Breast epithelium (tissue), 4 donors: ENCODE measurements around the gene IL13. TPM values are rescaled to one million over a fixed set of nuclear protein-coding genes. Genes with fewer than 3 reads are reported as not detected.

Experiments
- DNase-seq, 2 donors: peaks; one replicate each; pipeline ENCODE4 v3.0.0-alpha.2; 2019; ENCODE audit warnings: low spot score in 2 of 2
- H3K27ac ChIP-seq, 2 donors: fragments of 200-600 bp; sonication (generic) in 1 of 2; one replicate each; pipeline ENCODE4 v1.5.1; 2016 to 2019; ENCODE audit warnings: mild to moderate bottlenecking in 1 of 2
- H3K27me3 ChIP-seq, 2 donors: fragments of 200-600 bp; sonication (generic) in 1 of 2; one replicate each; pipeline versions ENCODE4 v1.5.1 to v1.6.0; 2017 to 2019; ENCODE audit warnings: control low read depth in 1 of 2, mild to moderate bottlenecking in 1 of 2
- H3K36me3 ChIP-seq: fragments of 200-600 bp; one replicate; pipeline ENCODE4 v1.5.1; 2019
- H3K4me1 ChIP-seq, 2 donors: fragments of 200-600 bp; sonication (generic); one replicate each; pipeline ENCODE4 v1.5.1; 2016 to 2019; ENCODE audit warnings: control low read depth in 1 of 2
- H3K4me3 ChIP-seq, 3 donors: fragments of 200-600 bp; sonication (generic); 1 replicate in 2 of 3; 2 replicates in 1 of 3; pipeline ENCODE4 v1.5.1; 2016 to 2019; ENCODE audit warnings: mild to moderate bottlenecking in 3 of 3, moderate library complexity in 2 of 3
- H3K9me3 ChIP-seq, 2 donors: fragments of 200-600 bp; sonication (generic) in 1 of 2; one replicate each; pipeline ENCODE4 v1.5.1; 2016 to 2019; ENCODE audit warnings: control low read depth in 1 of 2
- POLR2A ChIP-seq: fragments of 450-650 bp; IDR thresholded peaks from one replicate; pipeline ENCODE4 v1.6.1; 2016; ENCODE audit warnings: antibody characterized with exemption, mild to moderate bottlenecking, moderate library complexity
- POLR2AphosphoS5 ChIP-seq, 3 donors: sonication (generic); formaldehyde crosslinking; IDR thresholded peaks; one replicate each; pipeline ENCODE4 v1.6.1; 2017; ENCODE audit warnings: antibody characterized with exemption in 3 of 3
- intact Hi-C: fragments of 100-400 bp; cut with DNase I; formaldehyde crosslinking; loops from one replicate; pipeline ENCODE4 v1.15.1; 2023; ENCODE audit warnings: low total_unique reads
- total RNA-seq, 3 donors: library from RNA; depleted of rRNA; stranded (reverse); fragments of >200 nt; gene quantifications; one replicate each; pipeline ENCODE4 v1.1.0, GENCODE V29; 2016
- TF ChIP-seq, protein P1 (sequence below), 3 donors: fragments of 450-650 bp; IDR thresholded peaks; one replicate each; pipeline ENCODE4 v1.5.1; 2016 to 2017; ENCODE audit warnings: antibody characterized with exemption in 3 of 3, mild to moderate bottlenecking in 3 of 3, moderate library complexity in 3 of 3

IL13 gene
- total RNA-seq, 3 donors from 2014 or later, result 0.33 to 0.73 TPM; not detected in 1

DNA sequence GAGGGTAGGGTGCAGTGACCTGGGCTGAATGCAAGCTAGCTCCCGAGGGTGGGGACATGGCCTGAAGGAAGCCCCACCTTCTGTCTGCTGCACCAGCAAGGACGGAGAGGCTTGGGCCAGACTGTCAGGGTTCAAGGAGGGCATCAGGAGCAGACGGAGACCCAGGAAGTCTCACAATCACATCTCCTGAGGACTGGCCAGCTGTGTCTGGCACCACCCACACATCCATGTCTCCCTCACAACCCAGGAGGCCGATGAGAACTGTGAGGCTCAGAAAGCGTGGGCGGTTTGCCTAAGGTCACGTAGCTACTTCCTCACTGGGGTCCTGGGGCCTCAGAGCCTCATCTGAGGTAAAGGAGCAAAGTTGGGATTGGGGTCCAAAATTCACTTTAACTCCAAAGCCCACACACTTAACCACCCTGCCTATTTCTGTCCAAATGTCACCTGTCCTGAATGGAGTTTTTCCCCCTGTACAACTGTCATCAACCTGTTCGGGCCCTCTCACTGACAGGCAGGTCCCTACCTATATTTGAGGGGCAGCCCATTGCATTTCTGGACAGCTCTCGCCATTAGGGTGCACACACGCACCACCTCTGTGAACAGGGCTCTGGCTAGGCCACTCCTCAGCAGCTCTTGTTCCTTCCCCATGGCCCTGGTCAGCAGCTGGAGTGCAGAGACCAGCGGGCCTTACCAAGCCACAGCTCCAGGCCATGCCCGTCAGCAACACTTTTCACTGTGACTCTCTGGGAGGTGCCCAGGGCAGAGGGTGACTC lies 3.4 kb downstream of the IL13 start:
- TF ChIP-seq, protein P1, sequence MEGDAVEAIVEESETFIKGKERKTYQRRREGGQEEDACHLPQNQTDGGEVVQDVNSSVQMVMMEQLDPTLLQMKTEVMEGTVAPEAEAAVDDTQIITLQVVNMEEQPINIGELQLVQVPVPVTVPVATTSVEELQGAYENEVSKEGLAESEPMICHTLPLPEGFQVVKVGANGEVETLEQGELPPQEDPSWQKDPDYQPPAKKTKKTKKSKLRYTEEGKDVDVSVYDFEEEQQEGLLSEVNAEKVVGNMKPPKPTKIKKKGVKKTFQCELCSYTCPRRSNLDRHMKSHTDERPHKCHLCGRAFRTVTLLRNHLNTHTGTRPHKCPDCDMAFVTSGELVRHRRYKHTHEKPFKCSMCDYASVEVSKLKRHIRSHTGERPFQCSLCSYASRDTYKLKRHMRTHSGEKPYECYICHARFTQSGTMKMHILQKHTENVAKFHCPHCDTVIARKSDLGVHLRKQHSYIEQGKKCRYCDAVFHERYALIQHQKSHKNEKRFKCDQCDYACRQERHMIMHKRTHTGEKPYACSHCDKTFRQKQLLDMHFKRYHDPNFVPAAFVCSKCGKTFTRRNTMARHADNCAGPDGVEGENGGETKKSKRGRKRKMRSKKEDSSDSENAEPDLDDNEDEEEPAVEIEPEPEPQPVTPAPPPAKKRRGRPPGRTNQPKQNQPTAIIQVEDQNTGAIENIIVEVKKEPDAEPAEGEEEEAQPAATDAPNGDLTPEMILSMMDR (IDR thresholded peaks at IDR 0.05), result no peak
- no peak for TF ChIP-seq POLR2AphosphoS5 (IDR thresholded peaks at IDR 0.05)
- no peak for TF ChIP-seq POLR2A
- DNase-seq, result no peak
- no peak overlapping the region for H3K4me3 ChIP-seq
- H3K9me3 ChIP-seq, result no peaks in the 10 kb centered on the region
- peaks cover 0 to 4% of the 10 kb centered on the region in 2 donors for H3K27me3 ChIP-seq
- no peaks in the 10 kb centered on the region for H3K4me1 ChIP-seq
- no peak overlapping the region for H3K27ac ChIP-seq
- intact Hi-C loops, result no loop called here
- H3K36me3 ChIP-seq, result no peaks in the 10 kb centered on the region

DNA sequence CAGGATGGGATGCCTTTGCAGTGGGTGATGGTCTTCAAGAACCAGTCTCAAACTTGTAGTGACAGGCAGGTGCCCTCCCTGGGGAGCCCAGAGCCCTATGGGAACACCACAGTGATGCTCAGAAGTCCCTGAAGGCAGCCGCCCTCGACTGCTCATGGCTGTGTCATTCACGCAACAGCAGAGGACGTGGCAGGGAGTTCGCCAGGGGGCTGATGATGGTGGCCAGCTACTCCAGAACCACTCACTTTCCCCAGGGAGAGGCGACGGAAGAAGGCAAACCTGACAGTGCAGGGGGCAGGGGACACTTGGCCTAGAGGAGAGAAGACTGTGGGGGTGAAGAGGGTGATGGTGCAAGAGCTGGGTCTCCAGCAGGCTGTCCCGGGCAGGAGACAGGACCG lies 4.0 kb downstream of the IL13 start:
- Histone ChIP-seq H3K9me3 (no peaks in the 10 kb centered on the region), H3K27ac (no peak overlapping the region), H3K4me3 (no peak overlapping the region), H3K36me3 (no peaks in the 10 kb centered on the region), H3K4me1 (no peaks in the 10 kb centered on the region), H3K27me3 (no peaks in the 10 kb centered on the region)
- TF ChIP-seq POLR2AphosphoS5 (IDR thresholded peaks at IDR 0.05) (no peak), POLR2A (no peak)
- TF ChIP-seq, protein P1 (IDR thresholded peaks at IDR 0.05), result no peak
- DNase-seq, result no peak
- intact Hi-C loops, result no loop called here

DNA sequence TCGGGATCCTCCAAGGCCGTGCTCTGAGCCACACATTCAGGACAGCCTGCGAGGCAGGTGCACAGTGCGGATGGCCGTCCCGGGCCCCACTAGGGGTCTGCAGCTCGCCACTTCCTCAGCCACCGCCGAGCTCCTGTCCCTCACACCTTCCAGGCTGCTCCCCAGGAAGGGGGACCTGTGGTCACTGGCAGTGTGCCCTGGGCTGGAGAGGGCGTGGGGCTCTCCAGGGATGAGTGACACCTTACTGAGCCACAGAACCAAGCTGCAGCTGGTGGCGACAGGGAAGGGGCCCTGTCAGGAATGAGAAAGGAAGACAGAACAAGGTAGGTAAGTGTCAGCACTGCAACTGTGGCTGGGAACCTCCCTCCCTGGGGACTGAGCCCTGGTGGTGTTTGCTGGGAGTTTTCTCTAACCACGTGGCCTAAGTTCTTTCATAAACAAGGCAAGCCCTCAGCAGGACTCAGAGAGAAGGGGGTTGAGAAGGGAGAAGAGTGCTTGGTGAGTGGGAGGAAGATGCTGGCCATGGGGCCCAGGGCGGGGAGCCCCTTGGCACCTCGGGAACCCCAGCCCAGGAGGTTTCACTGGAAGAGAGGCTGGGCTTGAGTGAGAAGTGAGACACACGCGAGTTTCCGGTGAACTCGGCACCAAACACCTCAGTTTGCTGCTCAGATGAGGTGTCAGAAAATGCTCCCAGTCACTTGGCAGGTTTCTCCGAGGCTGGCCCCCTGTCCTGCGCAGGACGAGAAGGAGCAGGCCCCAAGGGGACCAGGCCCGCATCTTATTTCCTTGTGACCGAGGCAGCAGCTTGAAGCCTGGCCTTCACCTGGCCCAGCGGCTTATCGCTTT lies 5.2 kb downstream of the IL13 start:
- DNase-seq, result no peak
- TF ChIP-seq POLR2AphosphoS5 (IDR thresholded peaks at IDR 0.05), result no peak
- TF ChIP-seq, protein P1 (IDR thresholded peaks at IDR 0.05), result no peak
- TF ChIP-seq POLR2A, result no peak
- no peaks in the 10 kb centered on the region for H3K9me3 ChIP-seq
- H3K4me1 ChIP-seq, result no peaks in the 10 kb centered on the region
- no peak overlapping the region for H3K27ac ChIP-seq
- H3K4me3 ChIP-seq, result no peak overlapping the region
- no peaks in the 10 kb centered on the region for H3K36me3 ChIP-seq
- H3K27me3 ChIP-seq, result no peaks in the 10 kb centered on the region
- intact Hi-C loops, result no loop called here

DNA sequence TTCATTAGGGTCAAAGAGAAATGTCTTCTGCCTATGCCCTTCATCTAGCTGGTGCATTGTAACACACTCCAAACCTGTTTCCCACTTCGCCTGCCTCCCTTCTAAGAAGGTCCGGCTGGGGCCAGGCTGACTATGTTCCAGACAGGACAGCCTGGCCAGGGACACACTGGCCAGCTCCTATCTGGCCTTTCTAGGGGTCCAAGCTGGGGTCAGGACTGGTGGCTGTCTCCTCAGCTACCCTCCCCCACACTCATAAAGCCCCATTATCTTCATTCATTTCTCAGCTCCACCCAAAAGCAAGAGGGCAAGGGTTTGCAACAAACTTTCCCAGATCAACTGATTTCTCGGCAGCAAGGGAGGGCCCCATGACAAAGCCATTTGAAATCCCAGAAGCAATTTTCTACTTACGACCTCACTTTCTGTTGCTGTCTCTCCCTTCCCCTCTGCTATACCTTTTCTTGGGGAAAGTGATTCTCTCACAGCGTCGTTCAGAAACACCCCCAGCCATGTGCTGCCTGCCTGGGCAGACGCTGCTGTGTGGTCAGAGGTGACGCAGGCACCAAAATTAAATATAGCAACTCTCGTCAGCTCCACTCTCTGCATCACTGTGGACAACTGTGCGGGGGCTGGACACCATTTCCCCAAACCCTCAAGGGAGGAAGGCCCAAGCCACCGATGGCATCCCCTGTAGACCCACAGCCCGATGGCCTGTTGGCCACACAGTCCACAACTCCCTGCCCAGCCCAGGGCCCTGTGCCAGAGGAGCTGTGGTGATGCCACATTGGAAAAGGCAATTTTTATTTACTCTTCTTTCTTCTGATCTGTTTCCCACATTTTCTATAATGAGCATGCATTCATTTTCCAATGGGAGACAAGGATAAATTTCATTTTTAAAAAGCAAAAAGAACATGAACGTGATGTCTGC lies 6.1 kb downstream of the IL13 start:
- no peak overlapping the region for H3K27ac ChIP-seq
- no peaks in the 10 kb centered on the region for H3K4me1 ChIP-seq
- intact Hi-C loops, result no loop called here
- no peaks in the 10 kb centered on the region for H3K9me3 ChIP-seq
- H3K4me3 ChIP-seq, result no peak overlapping the region
- H3K27me3 ChIP-seq, result no peaks in the 10 kb centered on the region
- no peak for DNase-seq
- TF ChIP-seq, protein P1 (IDR thresholded peaks at IDR 0.05), result no peak
- TF ChIP-seq POLR2A (no peak), POLR2AphosphoS5 (IDR thresholded peaks at IDR 0.05) (no peak)
- no peaks in the 10 kb centered on the region for H3K36me3 ChIP-seq
